ENCODE measurements around the gene NFS1.
"Not testable (repeated sequence)": the region's sequence is repeated elsewhere in the genome, so short reads cannot be mapped to it uniquely, and the experiment has no call there.

NFS1 gene

DNA sequence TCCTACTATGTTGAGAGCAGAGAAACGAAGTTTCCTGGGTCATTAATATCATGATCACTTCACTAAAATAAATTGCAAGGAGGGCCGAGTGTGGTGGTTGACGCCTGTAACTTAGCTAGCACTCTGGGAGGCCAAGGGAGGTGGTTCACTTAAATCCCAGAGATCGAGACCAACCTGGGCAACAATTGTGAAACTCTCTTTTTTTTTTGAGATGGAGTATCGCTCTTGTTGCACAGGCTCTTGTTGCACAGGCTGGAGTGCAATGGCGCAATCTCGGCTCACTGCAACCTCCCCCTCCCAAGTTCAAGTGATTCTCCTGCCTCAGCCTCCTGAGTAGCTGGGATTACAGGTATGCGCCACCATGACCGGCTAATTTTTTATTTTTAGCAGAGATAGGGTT lies 14.0 kb upstream of the NFS1 start:
- not testable (repeated sequence) for H3K9ac ChIP-seq (ENCODE audit: low read depth, low read length); H3K4me3 ChIP-seq (ENCODE audit: low read depth, low read length); H3K4me1 ChIP-seq (ENCODE audit: control insufficient read depth, insufficient read depth, low read length); H3K9me3 ChIP-seq (ENCODE audit: control insufficient read depth, insufficient read depth, low read length); H3K27me3 ChIP-seq (ENCODE audit: control insufficient read depth, insufficient read depth, low read length)
- peaks cover 41% of the 10 kb centered on the region for H3K36me3 ChIP-seq (ENCODE audit: control insufficient read depth, insufficient read depth, low read length)

DNA sequence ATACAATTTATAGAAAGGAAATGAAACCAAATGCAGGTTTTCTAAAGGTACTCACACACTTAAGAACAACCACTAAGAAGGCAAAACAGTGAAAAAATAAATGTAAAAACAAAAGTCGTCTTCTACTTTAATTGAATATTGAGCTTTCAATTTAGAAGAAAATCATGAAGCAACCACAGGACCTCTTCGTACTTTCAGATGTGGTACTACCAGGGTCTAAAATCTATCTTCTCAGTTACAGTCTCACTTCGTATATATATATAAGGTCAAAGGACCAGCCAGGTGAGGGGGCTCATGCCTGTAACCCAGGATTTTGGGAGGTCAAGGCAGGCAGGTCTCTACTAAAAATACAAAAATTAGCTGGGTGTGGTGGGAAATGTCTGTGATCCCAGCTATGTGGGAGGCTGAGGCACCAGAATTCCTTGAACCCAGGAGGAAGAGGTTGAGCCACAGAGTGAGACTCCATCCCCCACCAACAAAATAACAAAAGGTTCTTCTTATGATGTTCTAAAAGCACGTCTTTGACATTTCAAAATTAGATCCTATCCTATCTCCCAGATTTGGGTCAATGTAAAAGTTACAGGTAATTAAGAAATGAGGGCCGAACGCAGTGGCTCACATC lies 12.5 kb upstream of the NFS1 start:
- Histone ChIP-seq H3K4me1 (ENCODE audit: control insufficient read depth, insufficient read depth, low read length) (no peaks in the 10 kb centered on the region), H3K36me3 (ENCODE audit: control insufficient read depth, insufficient read depth, low read length) (peaks cover 49% of the 10 kb centered on the region), H3K4me3 (ENCODE audit: low read depth, low read length) (no peak overlapping the region), H3K9ac (ENCODE audit: low read depth, low read length) (no peak overlapping the region), H3K9me3 (ENCODE audit: control insufficient read depth, insufficient read depth, low read length) (no peaks in the 10 kb centered on the region), H3K27me3 (ENCODE audit: control insufficient read depth, insufficient read depth, low read length) (no peaks in the 10 kb centered on the region)

DNA sequence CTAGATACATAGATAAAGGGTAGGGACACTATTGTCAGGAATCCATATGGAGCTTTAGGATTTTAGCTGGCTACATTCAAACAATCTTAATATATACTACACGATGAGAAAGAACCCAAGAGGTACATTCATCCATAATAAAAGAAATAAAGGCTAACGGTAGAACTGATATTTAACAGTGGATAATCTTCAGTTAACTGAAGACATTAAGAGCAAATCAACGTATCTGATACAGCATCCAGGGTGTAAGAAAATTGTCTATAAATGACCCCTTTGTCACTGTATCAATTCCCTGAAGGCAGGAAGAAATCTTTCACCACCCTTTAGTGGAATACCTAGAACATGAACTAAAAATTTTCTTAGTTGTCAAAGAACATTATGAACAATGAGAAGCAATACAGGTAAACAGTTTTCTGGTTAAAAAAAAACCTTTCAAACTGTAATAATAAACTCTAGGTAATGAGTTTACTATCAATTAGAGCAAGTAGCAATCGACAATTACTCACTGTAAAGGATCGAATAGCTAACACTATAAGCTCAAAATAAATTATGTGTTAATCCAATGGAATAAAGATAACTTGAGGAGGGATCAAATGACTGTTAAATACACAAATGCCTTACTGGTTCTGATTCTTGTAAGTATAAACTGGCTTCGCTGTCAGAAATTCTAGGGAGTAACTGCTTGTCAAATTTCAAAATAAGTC lies 11.9 kb upstream of the NFS1 start:
- Histone ChIP-seq H3K36me3 (ENCODE audit: control insufficient read depth, insufficient read depth, low read length) (peaks cover 49% of the 10 kb centered on the region), H3K9me3 (ENCODE audit: control insufficient read depth, insufficient read depth, low read length) (no peaks in the 10 kb centered on the region), H3K4me3 (ENCODE audit: low read depth, low read length) (no peak overlapping the region), H3K9ac (ENCODE audit: low read depth, low read length) (no peak overlapping the region), H3K4me1 (ENCODE audit: control insufficient read depth, insufficient read depth, low read length) (no peaks in the 10 kb centered on the region), H3K27me3 (ENCODE audit: control insufficient read depth, insufficient read depth, low read length) (no peaks in the 10 kb centered on the region)

DNA sequence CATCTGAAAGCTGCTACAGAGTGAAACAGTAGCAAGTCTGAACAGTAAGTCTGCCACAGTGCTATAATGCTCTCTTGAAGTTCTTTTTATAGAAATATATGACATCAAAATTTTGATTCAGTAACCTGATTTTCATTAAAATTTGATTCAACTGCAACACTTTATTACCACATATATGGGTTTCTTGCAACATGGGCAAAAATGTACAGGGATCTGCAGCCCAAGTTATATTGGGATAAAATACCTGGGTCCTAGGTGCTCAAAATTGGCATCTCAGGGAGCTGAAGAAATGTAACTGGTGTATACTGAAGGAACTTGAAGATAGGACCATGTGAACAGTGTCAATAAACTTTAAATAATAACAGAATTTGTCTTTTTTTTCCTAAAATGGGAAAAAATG lies 10.9 kb upstream of the NFS1 start:
- Histone ChIP-seq H3K36me3 (ENCODE audit: control insufficient read depth, insufficient read depth, low read length) (peaks cover 44% of the 10 kb centered on the region), H3K9ac (ENCODE audit: low read depth, low read length) (no peak overlapping the region), H3K9me3 (ENCODE audit: control insufficient read depth, insufficient read depth, low read length) (no peaks in the 10 kb centered on the region), H3K4me1 (ENCODE audit: control insufficient read depth, insufficient read depth, low read length) (no peaks in the 10 kb centered on the region), H3K4me3 (ENCODE audit: low read depth, low read length) (no peak overlapping the region), H3K27me3 (ENCODE audit: control insufficient read depth, insufficient read depth, low read length) (no peaks in the 10 kb centered on the region)

DNA sequence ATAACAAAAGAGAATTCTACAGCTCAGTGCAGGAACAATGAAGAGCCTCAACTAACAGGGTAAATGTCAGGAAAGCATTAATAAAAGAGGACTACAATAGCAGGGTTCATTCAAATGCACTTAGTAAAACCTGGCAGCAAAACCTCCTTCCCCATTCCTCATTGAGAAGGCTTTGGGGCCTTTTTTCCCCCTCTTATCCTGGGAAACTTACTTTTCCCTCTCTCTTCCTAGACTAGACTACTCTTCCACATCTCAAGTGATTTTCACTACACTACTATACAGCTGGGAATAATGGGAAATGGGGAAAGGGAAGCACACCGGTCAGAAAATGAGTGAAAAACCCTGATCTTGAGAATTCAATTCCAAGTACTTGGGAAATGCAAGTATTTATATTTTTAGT lies 10.1 kb upstream of the NFS1 start:
- Histone ChIP-seq H3K9me3 (ENCODE audit: control insufficient read depth, insufficient read depth, low read length) (no peaks in the 10 kb centered on the region), H3K27me3 (ENCODE audit: control insufficient read depth, insufficient read depth, low read length) (no peaks in the 10 kb centered on the region), H3K4me3 (ENCODE audit: low read depth, low read length) (no peak overlapping the region), H3K9ac (ENCODE audit: low read depth, low read length) (no peak overlapping the region), H3K4me1 (ENCODE audit: control insufficient read depth, insufficient read depth, low read length) (no peaks in the 10 kb centered on the region), H3K36me3 (ENCODE audit: control insufficient read depth, insufficient read depth, low read length) (peaks cover 44% of the 10 kb centered on the region)

DNA sequence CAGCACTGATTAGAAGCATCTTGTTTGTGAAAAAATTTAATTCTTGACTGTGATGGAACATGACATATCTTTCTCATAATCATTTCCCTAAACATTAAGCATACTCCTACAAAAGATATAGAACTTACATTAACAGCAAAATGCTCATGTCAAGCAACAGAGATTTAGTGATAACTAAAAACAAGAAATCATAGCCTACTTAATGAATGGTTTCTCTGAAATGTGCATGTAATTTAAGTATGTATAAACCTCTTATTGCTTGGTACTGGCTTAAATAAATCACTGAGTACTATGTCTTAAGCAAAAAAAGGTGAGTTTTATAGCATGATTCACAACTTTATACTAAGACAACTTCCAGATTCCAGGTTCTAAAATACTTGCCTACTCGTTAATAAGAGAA lies 9.3 kb upstream of the NFS1 start:
- Histone ChIP-seq H3K4me1 (ENCODE audit: control insufficient read depth, insufficient read depth, low read length) (no peaks in the 10 kb centered on the region), H3K27me3 (ENCODE audit: control insufficient read depth, insufficient read depth, low read length) (no peaks in the 10 kb centered on the region), H3K36me3 (ENCODE audit: control insufficient read depth, insufficient read depth, low read length) (peaks cover 37% of the 10 kb centered on the region)

DNA sequence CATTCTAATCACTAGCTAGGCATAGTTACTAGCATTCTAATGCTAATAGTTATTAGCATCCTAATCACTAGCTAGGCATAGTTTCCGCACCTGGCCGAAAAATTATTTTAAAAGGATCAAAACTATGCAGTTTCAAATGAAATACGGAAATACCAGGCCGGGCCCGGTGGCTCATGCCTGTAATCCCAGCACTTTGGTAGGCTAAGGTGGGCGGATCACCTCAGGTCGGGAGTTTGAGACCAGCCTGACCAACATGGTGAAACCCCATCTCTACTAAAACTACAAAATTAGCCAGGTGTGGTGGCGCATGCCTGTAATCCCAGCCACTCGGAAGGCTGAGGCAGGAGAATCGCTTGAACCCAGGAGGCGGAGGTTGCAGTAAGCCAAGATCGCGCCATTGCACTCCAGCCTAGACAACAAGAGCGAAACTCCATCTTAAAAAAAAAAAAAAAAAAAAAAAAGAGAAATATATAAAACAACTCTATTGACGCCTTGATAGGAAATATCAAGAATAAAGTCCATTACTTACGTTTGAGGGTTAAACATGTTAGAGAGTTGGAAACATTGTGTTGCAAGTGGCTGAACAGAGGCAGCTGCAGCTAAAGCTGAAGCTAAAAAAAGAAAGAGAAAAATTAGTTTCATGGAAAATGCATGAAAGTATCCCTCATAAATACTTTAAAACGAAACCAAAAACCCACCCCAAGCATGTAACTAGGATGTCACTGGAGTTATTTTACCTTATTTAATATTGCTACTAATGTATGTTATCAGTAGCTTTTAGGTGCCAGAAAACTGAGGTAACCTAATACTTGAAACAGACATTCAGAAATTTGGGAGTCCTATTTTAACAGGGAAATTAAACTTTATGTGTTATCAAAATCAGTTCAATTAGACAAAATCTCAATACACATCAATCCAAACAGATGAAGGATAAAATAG lies 7.7 kb upstream of the NFS1 start:
- not testable (repeated sequence) for H3K9ac ChIP-seq (ENCODE audit: low read depth, low read length); H3K27me3 ChIP-seq (ENCODE audit: control insufficient read depth, insufficient read depth, low read length); H3K4me3 ChIP-seq (ENCODE audit: low read depth, low read length); H3K4me1 ChIP-seq (ENCODE audit: control insufficient read depth, insufficient read depth, low read length); H3K9me3 ChIP-seq (ENCODE audit: control insufficient read depth, insufficient read depth, low read length)
- H3K36me3 ChIP-seq (ENCODE audit: control insufficient read depth, insufficient read depth, low read length) = peaks cover 29% of the 10 kb centered on the region

More for the DNA sequence above, 9.3 kb upstream of the NFS1 start:
- Histone ChIP-seq H3K9me3 (ENCODE audit: control insufficient read depth, insufficient read depth, low read length) (no peaks in the 10 kb centered on the region), H3K9ac (ENCODE audit: low read depth, low read length) (no peak overlapping the region), H3K4me3 (ENCODE audit: low read depth, low read length) (no peak overlapping the region)

DNA sequence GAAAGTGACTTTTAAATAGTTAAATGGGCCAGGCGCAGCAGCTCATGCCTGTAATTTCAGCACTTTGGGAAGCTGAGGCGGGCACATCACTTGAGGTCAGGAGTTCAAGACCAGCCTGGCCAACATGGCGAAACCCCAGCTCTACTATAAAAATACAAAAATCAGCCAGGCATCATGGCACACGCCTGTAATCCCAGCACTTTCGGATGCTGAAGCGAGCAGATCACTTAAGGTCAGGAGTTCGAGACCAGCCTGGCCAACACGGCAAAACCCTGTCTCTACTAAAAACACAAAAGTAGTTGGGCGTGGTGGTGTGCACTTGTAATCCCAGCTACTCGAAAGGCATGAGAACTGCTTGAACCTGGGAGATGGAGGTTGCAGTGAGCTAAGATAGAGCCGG lies 6.7 kb upstream of the NFS1 start:
- not testable (repeated sequence) for H3K4me3 ChIP-seq (ENCODE audit: low read depth, low read length); H3K9ac ChIP-seq (ENCODE audit: low read depth, low read length); H3K4me1 ChIP-seq (ENCODE audit: control insufficient read depth, insufficient read depth, low read length); H3K9me3 ChIP-seq (ENCODE audit: control insufficient read depth, insufficient read depth, low read length); H3K27me3 ChIP-seq (ENCODE audit: control insufficient read depth, insufficient read depth, low read length)
- peaks cover 26% of the 10 kb centered on the region for H3K36me3 ChIP-seq (ENCODE audit: control insufficient read depth, insufficient read depth, low read length)

DNA sequence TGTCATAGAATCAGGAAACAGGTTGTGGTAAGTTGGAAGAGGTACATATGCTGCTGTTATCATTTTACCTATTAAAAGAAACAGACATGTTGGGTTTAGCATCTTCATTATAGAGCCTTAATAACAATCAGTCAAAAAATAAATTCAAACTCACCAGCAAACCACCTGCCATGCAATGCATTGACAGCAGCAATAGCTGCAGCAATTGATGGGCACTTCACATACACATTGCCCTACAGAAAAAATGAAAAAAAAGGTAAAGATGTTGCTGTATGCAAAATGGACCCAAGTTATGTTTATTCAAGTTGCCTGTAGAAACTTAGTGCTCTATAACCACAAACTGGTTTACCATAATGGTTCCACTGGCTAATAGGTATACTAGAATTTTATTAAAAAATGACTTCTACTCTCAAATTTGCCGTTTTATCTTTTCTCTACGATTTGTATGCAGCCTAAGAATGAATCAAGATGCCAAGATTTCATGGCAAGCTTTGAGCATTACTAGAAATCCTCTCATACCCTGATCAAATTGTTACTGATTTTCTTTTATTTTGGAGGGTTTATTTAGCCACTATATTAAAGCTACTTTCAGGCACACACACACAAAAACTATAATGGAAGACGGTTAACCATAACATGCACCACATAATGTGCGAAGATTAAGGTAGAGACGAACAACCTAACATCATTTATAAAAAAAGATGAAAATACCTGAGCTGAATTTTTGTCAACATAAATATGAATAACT lies 5.5 kb upstream of the NFS1 start:
- H3K36me3 ChIP-seq (ENCODE audit: control insufficient read depth, insufficient read depth, low read length) = peaks cover 21% of the 10 kb centered on the region
- H3K4me1 ChIP-seq (ENCODE audit: control insufficient read depth, insufficient read depth, low read length) = no peaks in the 10 kb centered on the region
- H3K9ac ChIP-seq (ENCODE audit: low read depth, low read length) = no peak overlapping the region
- no peak overlapping the region for H3K4me3 ChIP-seq (ENCODE audit: low read depth, low read length)
- H3K9me3 ChIP-seq (ENCODE audit: control insufficient read depth, insufficient read depth, low read length) = no peaks in the 10 kb centered on the region
- H3K27me3 ChIP-seq (ENCODE audit: control insufficient read depth, insufficient read depth, low read length) = no peaks in the 10 kb centered on the region

DNA sequence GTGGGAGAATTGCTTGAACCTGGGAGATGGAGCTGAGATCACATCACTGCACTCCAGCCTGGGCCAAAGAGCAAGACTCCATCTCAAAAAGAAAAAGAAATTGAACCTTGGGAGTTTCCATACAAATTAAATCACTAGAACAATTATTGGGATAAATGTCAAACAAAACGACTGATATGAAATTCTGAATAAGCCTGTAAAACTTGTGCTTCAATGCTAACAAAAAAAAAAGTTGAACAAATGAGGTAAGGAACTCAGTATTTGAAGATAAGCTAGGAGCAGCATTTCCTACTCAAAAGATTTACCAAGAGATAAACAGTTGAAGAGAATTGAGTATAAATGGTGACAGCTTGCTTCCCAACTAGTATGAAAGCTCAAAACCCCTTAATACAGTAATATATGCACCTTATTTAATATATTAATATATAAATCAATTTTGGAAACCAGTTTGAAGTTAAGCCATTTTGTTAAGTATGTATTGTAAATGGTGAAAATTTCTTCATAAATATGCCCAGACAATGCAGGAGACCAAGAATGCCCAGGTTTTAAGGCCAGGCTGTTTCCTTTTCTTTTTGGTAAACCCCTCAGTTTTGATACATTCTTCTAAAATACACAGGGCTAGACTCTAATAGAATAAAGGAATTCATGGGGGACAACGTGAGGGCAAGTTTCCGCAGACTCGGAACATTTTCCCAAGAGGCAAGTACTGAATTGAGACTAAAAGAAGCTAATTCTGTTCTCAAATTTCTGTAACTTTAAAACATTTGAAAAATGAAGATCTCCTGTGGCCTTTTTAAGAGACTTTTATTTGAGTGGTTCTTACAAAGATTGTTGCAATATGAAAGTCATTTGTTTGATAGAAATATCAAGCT lies 3.9 kb upstream of the NFS1 start:
- H3K36me3 ChIP-seq (ENCODE audit: control insufficient read depth, insufficient read depth, low read length) = peaks cover 17% of the 10 kb centered on the region
- H3K9ac ChIP-seq (ENCODE audit: low read depth, low read length) = no peak overlapping the region
- no peaks in the 10 kb centered on the region for H3K9me3 ChIP-seq (ENCODE audit: control insufficient read depth, insufficient read depth, low read length)
- no peak overlapping the region for H3K4me3 ChIP-seq (ENCODE audit: low read depth, low read length)
- no peaks in the 10 kb centered on the region for H3K4me1 ChIP-seq (ENCODE audit: control insufficient read depth, insufficient read depth, low read length)
- no peaks in the 10 kb centered on the region for H3K27me3 ChIP-seq (ENCODE audit: control insufficient read depth, insufficient read depth, low read length)
